Activated CD4-positive, alpha-beta T cell treated with anti-CD3 and anti-CD28 coated beads, Interleukin-2, amount 50 U/mL, for 24 hours (primary cell): ENCODE results near the gene LIN54.

Source experiments
- DNase-seq, 2 donors: peaks; one replicate each; pipeline ENCODE4 v3.0.0-alpha.2; 2020; ENCODE audit warnings: low read depth in 1 of 2, low spot score in 1 of 2

LIN54 gene

GRCh38 chr4:82896755-82897154 is 113.9 kb downstream of the LIN54 start:
- DNase-seq = no peak

- DNase-seq = no peak
These were observed 116.7 kb downstream of the LIN54 start for GRCh38 chr4:82893942-82894341.

GRCh38 chr4:82892467-82892802 is 118.2 kb downstream of the LIN54 start:
- DNase-seq = no peak

GRCh38 chr4:82891707-82892466 is 118.7 kb downstream of the LIN54 start:
- DNase-seq = no peak

GRCh38 chr4:82890901-82891706 is 119.5 kb downstream of the LIN54 start, which contains the start of gene SEC31A:
Gene SEC31A, minus strand, starts transcription at chr4:82891153. Its CDS starts 9,217 bp downstream, at chr4:82881936.
- peak; percentile 92 to 93 for DNase-seq

- no peak for DNase-seq
These were observed 120.1 kb downstream of the LIN54 start for GRCh38 chr4:82890528-82890900.

- DNase-seq = no peak
These were observed 121.3 kb downstream of the LIN54 start for GRCh38 chr4:82889287-82889686.

GRCh38 chr4:82886147-82886942 is 124.3 kb downstream of the LIN54 start:
- DNase-seq = no peak

- no peak for DNase-seq
These were observed 125.2 kb downstream of the LIN54 start for GRCh38 chr4:82885410-82885809.
